K562 (cell line): Measurements from ENCODE around the gene AMZ1. TPM values are rescaled to one million over a fixed set of nuclear protein-coding genes. Genes with fewer than 3 reads are reported as not detected.
A peak's percentile ranks its signal among the peaks of the same experiment; 100 is the strongest.

Source experiments
- CSDE1 ChIP-seq, 2 experiments: fragments of 450-650 bp; IDR thresholded peaks; 2 replicates each; pipeline ENCODE4 v1.6.1; 2016; ENCODE audit warnings: mild to moderate bottlenecking in 1 of 2
- ETV5 ChIP-seq: sonication (generic); formaldehyde crosslinking; IDR thresholded peaks from 2 replicates; pipeline ENCODE4 v1.4.0; 2020; ENCODE audit warnings: low read depth, mild to moderate bottlenecking, missing genetic modification reagents
- FIP1L1 ChIP-seq: fragments of 200-400 bp; formaldehyde crosslinking; IDR thresholded peaks from 2 replicates; pipeline ENCODE4 v1.6.1; 2018; ENCODE audit warnings: mild to moderate bottlenecking, low read depth, low read length; ENCODE audit not compliant: poor library complexity, severe bottlenecking
- HNRNPL ChIP-seq: fragments of 200-400 bp; formaldehyde crosslinking; IDR thresholded peaks from 2 replicates; pipeline ENCODE4 v1.6.1; 2017; ENCODE audit warnings: low read depth, mild to moderate bottlenecking, low read length
- JUN ChIP-seq, 2 experiments: sonication (generic) in 1 of 2; formaldehyde crosslinking in 1 of 2; IDR thresholded peaks; 2 replicates each; pipeline versions ENCODE4 v1.6.1 to v1.8.0; 2012 to 2022; ENCODE audit warnings: borderline replicate concordance in 2 of 2, mild to moderate bottlenecking in 2 of 2, improper control_type of control experiment in 1 of 2, low read depth in 1 of 2, low read length in 1 of 2, missing genetic modification reagents in 1 of 2
- LEF1 ChIP-seq: fragments of 450-650 bp; IDR thresholded peaks from 2 replicates; pipeline ENCODE4 v1.6.1; 2016; ENCODE audit warnings: mild to moderate bottlenecking
- MEF2D ChIP-seq: conservative IDR thresholded peaks from 2 replicates; pipeline ENCODE4 v1.6.1; 2016; ENCODE audit warnings: low read depth, missing genetic modification characterization, missing compliant biosample characterization
- NCOR1 ChIP-seq: fragments of 450-650 bp; IDR thresholded peaks from 2 replicates; pipeline ENCODE4 v1.6.1; 2016; ENCODE audit warnings: mild to moderate bottlenecking, moderate library complexity
- POLR2AphosphoS5 ChIP-seq: IDR thresholded peaks from 2 replicates; pipeline ENCODE4 v1.6.1; 2011; ENCODE audit warnings: mild to moderate bottlenecking, low read depth, low read length, moderate library complexity; ENCODE audit not compliant: control insufficient read depth, insufficient read depth
- SIX5 ChIP-seq, 2 experiments: IDR thresholded peaks; 2 replicates each; pipeline ENCODE4 v1.6.1; 2011; ENCODE audit warnings: low read length in 2 of 2, borderline replicate concordance in 1 of 2, low read depth in 1 of 2, mild to moderate bottlenecking in 1 of 2, moderate library complexity in 1 of 2; ENCODE audit not compliant: insufficient read depth in 1 of 2
- SOX6 ChIP-seq: fragments of 450-650 bp; IDR thresholded peaks from 2 replicates; pipeline ENCODE4 v1.6.1; 2014; ENCODE audit warnings: mild to moderate bottlenecking
- ZBTB11 ChIP-seq, 3 experiments: fragments of 200-800 bp in 1 of 3; fragments of 250-450 bp in 1 of 3; fragments of 450-650 bp in 1 of 3; sonication (Bioruptor Pico) in 1 of 3; sonication (Bioruptor generic) in 1 of 3; formaldehyde crosslinking in 1 of 3; IDR thresholded peaks; 2 replicates each; pipeline versions ENCODE4 v1.6.1 to v1.8.0; 2016 to 2022; ENCODE audit warnings: mild to moderate bottlenecking in 2 of 3, missing genetic modification characterization in 2 of 3, missing compliant biosample characterization in 1 of 3, moderate library complexity in 1 of 3
- ZNF121 ChIP-seq: sonication (generic); formaldehyde crosslinking; conservative IDR thresholded peaks from 2 replicates; pipeline ENCODE4 v1.8.0; 2022; ENCODE audit warnings: missing genetic modification reagents
- ZNF592 ChIP-seq: fragments of 450-650 bp; IDR thresholded peaks from 2 replicates; pipeline ENCODE4 v1.6.1; 2017; ENCODE audit warnings: antibody characterized with exemption, mild to moderate bottlenecking
- polyA plus RNA-seq, 8 experiments: library from polyadenylated mRNA; depleted of rRNA in 4 of 8; stranded (reverse) in 5 of 8; unstranded in 3 of 8; fragments of >200 nt; fragmentation: Nextera tagmentation in 2 of 8; fragmentation: Illumina TruSeq in 1 of 8; extraction: Ambion mirVana in 2 of 8; extraction: Trizol in 1 of 8; gene quantifications; 2 replicates each; pipeline versions ENCODE4 v1.2.1 to v1.2.3, GENCODE V29; 2011 to 2014; ENCODE audit warnings: inconsistent platforms in 1 of 8, missing spikeins in 1 of 8
- total RNA-seq, 7 experiments: library from RNA; depleted of rRNA in 6 of 7; stranded (reverse); fragments of >200 nt in 6 of 7; fragmentation: Illumina TruSeq in 2 of 7; extraction: Trizol in 2 of 7; gene quantifications; 2 replicates each; pipeline versions ENCODE4 v1.2.1 to v1.2.3, GENCODE V29; 2011 to 2021; ENCODE audit warnings: low replicate concordance in 1 of 7
- TF ChIP-seq, protein P1 (sequence below): sonication (generic); formaldehyde crosslinking; IDR thresholded peaks from 2 replicates; pipeline ENCODE4 v1.9.0; 2022; ENCODE audit warnings: mild to moderate bottlenecking, missing genetic modification reagents

The AMZ1 gene
- total and polyA plus RNA-seq, 9 of the 15 experiments (the other 6 are each of a cell fraction or from before 2014, with no cell fraction given), result not detected

GRCh38 chr7:2732959-2733584 lies 45.1 kb downstream of the AMZ1 start (continued):
- TF ChIP-seq SIX5 (IDR thresholded peaks at IDR 0.05; ENCODE audit: borderline replicate concordance in 1 of 2, insufficient read depth in 1 of 2, low read depth in 1 of 2, low read length in 2 of 2) (no peak), LEF1 (0 out of 2 replicates have a peak, but pooled peaks have one; percentile 37), MEF2D (tag) (0 out of 2 replicates have a peak, but pooled peaks have one; percentile 21), HNRNPL (no peak), ETV5 (CRISPR knock-in tag) (peak; percentile 61), SOX6 (peak; percentile 52), NCOR1 (peak; percentile 56; the same call in 1 of the 2 replicates), FIP1L1 (no peak), POLR2AphosphoS5 (no peak), ZNF121 (CRISPR knock-in tag) (no peak), CSDE1 (IDR thresholded peaks at IDR 0.05) (no peak), ZBTB11 (CRISPR knock-in tag; IDR thresholded peaks at IDR 0.05) (peak in 1 of 3 experiments; percentile 68; a peak in 2 of 6 replicates), ZNF592 (peak; percentile 92), JUN (IDR thresholded peaks at IDR 0.05; ENCODE audit: borderline replicate concordance, low read depth, low read length) (peak; percentile 36; the same call in 1 of the 2 replicates), JUN (CRISPR knock-in tag; IDR thresholded peaks at IDR 0.05; ENCODE audit: borderline replicate concordance) (no peak)
- TF ChIP-seq, protein P1, sequence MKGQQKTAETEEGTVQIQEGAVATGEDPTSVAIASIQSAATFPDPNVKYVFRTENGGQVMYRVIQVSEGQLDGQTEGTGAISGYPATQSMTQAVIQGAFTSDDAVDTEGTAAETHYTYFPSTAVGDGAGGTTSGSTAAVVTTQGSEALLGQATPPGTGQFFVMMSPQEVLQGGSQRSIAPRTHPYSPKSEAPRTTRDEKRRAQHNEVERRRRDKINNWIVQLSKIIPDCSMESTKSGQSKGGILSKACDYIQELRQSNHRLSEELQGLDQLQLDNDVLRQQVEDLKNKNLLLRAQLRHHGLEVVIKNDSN, result no peak
